NCI-H1105 treated with DMSO at 0.1 percent for 48 hours (cell line): ENCODE results near the gene RUNX1.

Experiments used
- DNase-seq: peaks from one replicate; lab custom pipeline; 2025; lab: John Stamatoyannopoulos, UW

Gene RUNX1

GRCh38 chr21:34897828-34898227 is 151.3 kb downstream of the RUNX1 start:
- DNase-seq: no peak

- no peak for DNase-seq
Measured at GRCh38 chr21:34894401-34894800, 154.7 kb downstream of the RUNX1 start.

- no peak for DNase-seq
Measured at GRCh38 chr21:34892209-34892608, 156.9 kb downstream of the RUNX1 start.

- no peak for DNase-seq
Measured at GRCh38 chr21:34891613-34891943, 157.5 kb downstream of the RUNX1 start.

GRCh38 chr21:34890724-34891612 is 158.1 kb downstream of the RUNX1 start:
- DNase-seq: no peak

GRCh38 chr21:34890470-34890723 is 158.7 kb downstream of the RUNX1 start:
- DNase-seq: no peak

GRCh38 chr21:34889676-34890469 is 159.2 kb downstream of the RUNX1 start:
- DNase-seq: peak; percentile 38

- peak; percentile 20 for DNase-seq
Measured at GRCh38 chr21:34889320-34889675, 159.8 kb downstream of the RUNX1 start.

- DNase-seq: peak; percentile 84
Measured at GRCh38 chr21:34888569-34889319, 160.4 kb downstream of the RUNX1 start.

- peak; percentile 43 for DNase-seq
Measured at GRCh38 chr21:34887725-34888568, 161.2 kb downstream of the RUNX1 start.

- no peak for DNase-seq
Measured at GRCh38 chr21:34887105-34887442, 162.0 kb downstream of the RUNX1 start.

- DNase-seq: peak; percentile 19
Measured at GRCh38 chr21:34886240-34887104, 162.6 kb downstream of the RUNX1 start.

- no peak for DNase-seq
Measured at GRCh38 chr21:34885626-34886239, 163.4 kb downstream of the RUNX1 start.

GRCh38 chr21:34885125-34885524 is 164.0 kb downstream of the RUNX1 start:
- no peak for DNase-seq

GRCh38 chr21:34884346-34884929 is 164.7 kb downstream of the RUNX1 start:
- no peak for DNase-seq

- DNase-seq: no peak
Measured at GRCh38 chr21:34883491-34884271, 165.4 kb downstream of the RUNX1 start.

- no peak for DNase-seq
Measured at GRCh38 chr21:34882719-34883131, 166.4 kb downstream of the RUNX1 start.

- DNase-seq: no peak
Measured at GRCh38 chr21:34881839-34882371, 167.2 kb downstream of the RUNX1 start.

- DNase-seq: no peak
Measured at GRCh38 chr21:34881421-34881820, 167.7 kb downstream of the RUNX1 start.
